Urothelium cell line (cell line): Measurements from ENCODE around the gene SPPL2C.

ENCODE experiments used
- DNase-seq: peaks from one replicate; pipeline ENCODE4 v3.0.0; 2011; ENCODE audit warnings: low spot score, mixed read lengths
- FAIRE-seq: peaks from 2 replicates; lab custom pipeline; 2011; peaks lifted over from hg19 to GRCh38; lab: Jason Lieb, UNC

SPPL2C gene

GRCh38 chr17:45828582-45829133, 16.0 kb upstream of the SPPL2C start:
- FAIRE-seq, result peak; percentile 63
- peak; percentile 38 for DNase-seq

GRCh38 chr17:45833920-45834319, 10.8 kb upstream of the SPPL2C start:
- DNase-seq, result no peak
- FAIRE-seq, result no peak

- peak; percentile 50 for DNase-seq
- no peak for FAIRE-seq
Measured at GRCh38 chr17:45834471-45835396, 9.9 kb upstream of the SPPL2C start.

GRCh38 chr17:45835481-45835880, 9.2 kb upstream of the SPPL2C start:
- no peak for FAIRE-seq
- no peak for DNase-seq

- FAIRE-seq, result no peak
- no peak for DNase-seq
Measured at GRCh38 chr17:45836047-45837044, 8.3 kb upstream of the SPPL2C start.

- DNase-seq, result no peak
- no peak for FAIRE-seq
Measured at GRCh38 chr17:45837187-45837586, 7.5 kb upstream of the SPPL2C start.

GRCh38 chr17:45837603-45838002, 7.1 kb upstream of the SPPL2C start:
- FAIRE-seq (no peak), DNase-seq (no peak)

- FAIRE-seq (no peak), DNase-seq (no peak)
Measured at GRCh38 chr17:45838751-45839295, 5.9 kb upstream of the SPPL2C start.

- FAIRE-seq, result no peak
Measured at GRCh38 chr17:45839442-45839841, 5.2 kb upstream of the SPPL2C start.

GRCh38 chr17:45841186-45841585, 3.5 kb upstream of the SPPL2C start:
- no peak for DNase-seq
- FAIRE-seq, result peak; percentile 44

More at GRCh38 chr17:45839442-45839841, 5.2 kb upstream of the SPPL2C start:
- DNase-seq, result no peak

- FAIRE-seq (no peak), DNase-seq (no peak)
Measured at GRCh38 chr17:45841883-45842525, 2.7 kb upstream of the SPPL2C start.

GRCh38 chr17:45843722-45844121, 959 bp upstream of the SPPL2C start:
- DNase-seq, result no peak
- no peak for FAIRE-seq

- no peak for DNase-seq
- FAIRE-seq, result no peak
Measured at GRCh38 chr17:45845376-45846185, 900 bp downstream of the SPPL2C start.

GRCh38 chr17:45846223-45846622, 1.5 kb downstream of the SPPL2C start:
- no peak for DNase-seq
- peak; percentile 35 for FAIRE-seq

- FAIRE-seq (no peak), DNase-seq (no peak)
Measured at GRCh38 chr17:45846646-45847045, 2.0 kb downstream of the SPPL2C start.

- DNase-seq (no peak), FAIRE-seq (no peak)
Measured at GRCh38 chr17:45847101-45847500, 2.4 kb downstream of the SPPL2C start.

GRCh38 chr17:45847747-45848146, 3.1 kb downstream of the SPPL2C start:
- DNase-seq (no peak), FAIRE-seq (no peak)

GRCh38 chr17:45848405-45848804, 3.7 kb downstream of the SPPL2C start:
- DNase-seq (no peak), FAIRE-seq (no peak)

- no peak for DNase-seq
- no peak for FAIRE-seq
Measured at GRCh38 chr17:45848868-45849535, 4.3 kb downstream of the SPPL2C start.
